ENCODE measurements around the gene PRSS48.

DNA sequence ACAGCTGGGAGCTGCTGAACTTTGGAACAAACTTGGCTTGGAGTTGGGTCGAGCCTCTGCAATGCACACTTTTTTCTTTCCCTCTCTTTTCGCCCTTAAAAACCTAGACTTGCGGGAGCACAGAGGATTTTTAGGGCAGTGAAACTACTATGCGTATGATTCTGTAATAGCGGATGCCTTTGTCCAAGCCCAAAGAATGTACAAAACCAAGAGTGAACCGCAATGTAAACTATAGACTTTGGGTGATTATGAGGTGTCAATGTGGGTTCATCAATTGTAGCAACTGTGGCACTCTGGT lies 48.9 kb downstream of the PRSS48 start:
- TF ChIP-seq, protein P1, sequence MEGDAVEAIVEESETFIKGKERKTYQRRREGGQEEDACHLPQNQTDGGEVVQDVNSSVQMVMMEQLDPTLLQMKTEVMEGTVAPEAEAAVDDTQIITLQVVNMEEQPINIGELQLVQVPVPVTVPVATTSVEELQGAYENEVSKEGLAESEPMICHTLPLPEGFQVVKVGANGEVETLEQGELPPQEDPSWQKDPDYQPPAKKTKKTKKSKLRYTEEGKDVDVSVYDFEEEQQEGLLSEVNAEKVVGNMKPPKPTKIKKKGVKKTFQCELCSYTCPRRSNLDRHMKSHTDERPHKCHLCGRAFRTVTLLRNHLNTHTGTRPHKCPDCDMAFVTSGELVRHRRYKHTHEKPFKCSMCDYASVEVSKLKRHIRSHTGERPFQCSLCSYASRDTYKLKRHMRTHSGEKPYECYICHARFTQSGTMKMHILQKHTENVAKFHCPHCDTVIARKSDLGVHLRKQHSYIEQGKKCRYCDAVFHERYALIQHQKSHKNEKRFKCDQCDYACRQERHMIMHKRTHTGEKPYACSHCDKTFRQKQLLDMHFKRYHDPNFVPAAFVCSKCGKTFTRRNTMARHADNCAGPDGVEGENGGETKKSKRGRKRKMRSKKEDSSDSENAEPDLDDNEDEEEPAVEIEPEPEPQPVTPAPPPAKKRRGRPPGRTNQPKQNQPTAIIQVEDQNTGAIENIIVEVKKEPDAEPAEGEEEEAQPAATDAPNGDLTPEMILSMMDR (IDR thresholded peaks at IDR 0.05), result no peak
- TF ChIP-seq EP300 (IDR thresholded peaks at IDR 0.05) (no peak), POLR2A (IDR thresholded peaks at IDR 0.05) (no peak), POLR2AphosphoS5 (IDR thresholded peaks at IDR 0.05) (no peak)
